H7 (cell line): Measurements from ENCODE around the gene CINP. TPM values are rescaled to one million over a fixed set of nuclear protein-coding genes. Genes with fewer than 3 reads are reported as not detected.
"Not testable (repeated sequence)": the region's sequence is repeated elsewhere in the genome, so short reads cannot be mapped to it uniquely, and the experiment has no call there.

ENCODE experiments used
- DNase-seq: peaks from one replicate; pipeline ENCODE4 v3.0.0; 2012
- H3K27me3 ChIP-seq: 2 replicates; pipeline ENCODE4 v1.6.0; 2011; ENCODE audit warnings: mild to moderate bottlenecking, low read length; ENCODE audit not compliant: control insufficient read depth, insufficient read depth
- H3K36me3 ChIP-seq: replicated peaks from 2 replicates; pipeline ENCODE4 v1.5.1; 2011; ENCODE audit warnings: low read length; ENCODE audit not compliant: control insufficient read depth, insufficient read depth
- H3K4me3 ChIP-seq: 2 replicates; pipeline ENCODE4 v1.5.1; 2011; ENCODE audit warnings: low read depth, mild to moderate bottlenecking, control low read depth, low read length, moderate library complexity; ENCODE audit not compliant: insufficient read depth
- total RNA-seq: library from RNA; depleted of rRNA; stranded (reverse); fragments of >200 nt; shearing (Covaris generic); gene quantifications from 2 replicates; pipeline ENCODE4 v1.2.3, GENCODE V29; 2014

Gene CINP
- total RNA-seq, 1 experiment from 2014 or later: 42.3 TPM

DNA sequence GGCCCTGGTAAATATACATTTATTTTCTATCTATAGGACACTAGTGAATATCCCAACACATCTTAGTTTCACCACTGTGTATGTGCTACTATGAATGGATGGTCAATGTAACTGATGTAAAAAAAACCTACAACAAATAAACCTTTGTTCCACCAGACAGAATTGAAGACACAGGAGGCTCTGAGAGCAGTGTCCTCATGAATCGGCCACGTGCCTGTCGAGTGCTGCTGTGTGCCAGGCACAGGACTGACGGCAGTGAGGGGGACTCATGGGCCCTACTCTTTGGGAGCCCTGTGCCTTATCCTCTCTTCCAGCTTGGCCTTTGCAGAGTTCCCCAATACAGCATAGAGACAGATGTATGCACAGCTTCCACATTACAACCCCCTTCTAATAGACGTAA, 18.2 kb downstream of the CINP start:
- Histone ChIP-seq H3K27me3 (no peaks in the 10 kb centered on the region), H3K4me3 (no peak overlapping the region), H3K36me3 (peaks cover 8% of the 10 kb centered on the region)
- DNase-seq: no peak

- H3K36me3 ChIP-seq: peaks cover 10% of the 10 kb centered on the region
- no peak for DNase-seq
- H3K4me3 ChIP-seq: no peak overlapping the region
Observed at GRCh38 chr14:102344084-102344483, 18.6 kb downstream of the CINP start.

DNA sequence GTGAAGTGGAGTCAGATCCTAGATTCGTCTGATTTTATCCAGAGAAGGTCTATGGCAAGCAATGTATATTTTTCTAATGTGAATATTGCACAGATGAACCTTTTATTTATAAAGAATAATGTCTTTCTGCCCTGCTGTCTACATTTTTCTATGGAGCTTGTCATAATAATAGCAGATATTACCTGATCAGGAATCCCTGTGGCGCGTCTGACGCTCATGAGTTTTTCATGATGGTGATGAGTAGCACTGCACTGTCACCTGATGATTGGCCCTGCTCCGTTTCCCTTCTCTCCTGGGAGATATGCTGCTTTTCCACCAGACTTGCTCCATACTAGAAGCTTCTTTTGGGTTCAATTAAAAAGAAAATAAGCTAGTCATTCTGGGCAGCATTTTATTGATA, 20.5 kb downstream of the CINP start:
- Histone ChIP-seq H3K27me3 (no peaks in the 10 kb centered on the region), H3K36me3 (peaks cover 14% of the 10 kb centered on the region), H3K4me3 (no peak overlapping the region)
- DNase-seq: no peak

More at GRCh38 chr14:102344084-102344483, 18.6 kb downstream of the CINP start:
- H3K27me3 ChIP-seq: no peaks in the 10 kb centered on the region

DNA sequence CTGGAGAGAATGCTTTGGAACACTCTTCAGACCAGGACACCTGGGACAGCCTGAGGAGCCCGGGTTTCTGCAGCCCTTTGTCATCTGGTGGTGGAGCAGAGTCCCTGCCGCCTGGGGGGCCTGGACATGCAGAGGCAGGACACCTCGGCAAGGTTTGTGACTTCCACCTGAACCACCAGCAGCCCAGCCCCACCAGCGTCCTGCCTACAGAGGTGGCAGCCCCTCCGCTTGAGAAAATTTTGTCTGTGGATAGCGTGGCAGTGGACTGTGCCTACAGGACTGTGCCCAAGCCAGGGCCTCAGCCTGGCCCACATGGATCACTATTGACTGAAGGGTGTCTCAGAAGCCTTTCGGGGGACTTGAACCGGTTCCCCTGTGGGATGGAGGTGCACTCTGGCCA, 21.1 kb downstream of the CINP start:
- Histone ChIP-seq H3K36me3 (peaks cover 14% of the 10 kb centered on the region), H3K27me3 (no peaks in the 10 kb centered on the region), H3K4me3 (no peak overlapping the region)
- DNase-seq: no peak

- Histone ChIP-seq H3K27me3 (no peaks in the 10 kb centered on the region), H3K4me3 (no peak overlapping the region), H3K36me3 (peaks cover 13% of the 10 kb centered on the region)
- peak; percentile 50 for DNase-seq
Observed at GRCh38 chr14:102338724-102339123, 24.0 kb downstream of the CINP start.

DNA sequence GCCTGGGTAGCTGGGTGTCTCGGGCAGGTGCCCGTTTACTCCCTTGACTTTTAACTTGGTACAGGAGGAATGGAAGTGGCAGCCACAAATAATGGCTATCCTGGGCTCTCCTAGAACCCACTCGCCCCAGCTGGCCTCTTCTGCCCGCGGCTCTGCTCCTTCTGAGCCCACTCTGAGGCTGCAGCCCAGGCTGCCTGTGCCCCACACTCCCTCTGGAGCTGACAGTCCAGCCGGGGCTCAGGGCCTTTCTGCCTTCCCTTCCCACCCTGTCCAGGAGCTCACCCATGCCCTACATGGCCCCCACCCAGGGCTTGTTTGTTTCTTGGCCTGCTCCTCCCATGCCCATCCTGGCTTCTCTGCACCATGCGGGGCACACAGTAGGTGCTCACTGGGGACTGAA, 27.5 kb downstream of the CINP start:
- H3K27me3 ChIP-seq: no peaks in the 10 kb centered on the region
- DNase-seq: no peak
- peaks cover 15% of the 10 kb centered on the region for H3K36me3 ChIP-seq
- H3K4me3 ChIP-seq: no peak overlapping the region

DNA sequence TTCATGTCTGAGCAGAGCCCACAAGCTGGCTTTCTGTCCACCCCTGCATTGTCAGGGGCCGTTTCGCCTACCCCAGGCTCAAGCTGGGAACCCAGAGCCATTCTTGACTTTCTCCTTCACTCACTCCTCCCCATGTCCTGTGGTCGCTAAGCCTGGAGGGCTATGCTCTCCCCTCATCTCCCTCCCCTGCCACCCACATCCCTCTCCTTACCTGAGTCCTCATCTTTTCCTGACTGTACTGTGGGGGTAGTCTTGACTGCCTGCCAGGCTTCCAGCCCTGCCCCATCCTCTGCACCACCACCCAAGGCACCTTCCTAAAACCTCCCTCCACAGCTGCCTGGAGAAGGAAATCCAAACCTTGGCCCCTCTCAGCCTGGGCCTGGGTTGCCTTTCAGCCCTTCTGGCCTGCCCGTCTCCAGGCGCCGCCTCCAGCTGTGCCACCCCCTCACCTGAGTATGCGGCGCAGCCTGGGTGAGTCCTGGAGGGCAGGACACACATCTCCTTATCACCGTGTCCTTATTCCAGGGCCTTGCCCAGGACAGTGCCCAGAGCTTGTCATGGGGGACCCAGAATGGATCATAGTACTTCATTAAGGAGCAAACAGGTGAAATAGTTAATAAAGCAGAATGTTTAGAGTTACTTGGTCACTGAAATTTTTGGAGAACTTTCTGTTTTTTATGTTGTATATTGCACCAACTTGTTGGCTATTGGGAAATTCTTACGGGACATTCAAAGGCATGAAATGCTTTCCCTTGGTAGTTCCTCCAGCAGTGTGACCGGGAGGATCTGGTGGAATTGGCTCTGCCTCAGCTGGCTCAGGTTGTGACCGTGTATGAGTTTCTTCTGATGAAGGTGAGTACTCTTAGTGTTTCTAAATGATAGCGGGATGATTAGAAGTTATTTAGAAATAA, 28.6 kb downstream of the CINP start:
- Histone ChIP-seq H3K36me3 (peaks cover 12% of the 10 kb centered on the region), H3K4me3 (no peak overlapping the region), H3K27me3 (no peaks in the 10 kb centered on the region)
- no peak for DNase-seq

- no peaks in the 10 kb centered on the region for H3K27me3 ChIP-seq
- peaks cover 9% of the 10 kb centered on the region for H3K36me3 ChIP-seq
Observed at GRCh38 chr14:102333390-102333789, 29.3 kb downstream of the CINP start.

DNA sequence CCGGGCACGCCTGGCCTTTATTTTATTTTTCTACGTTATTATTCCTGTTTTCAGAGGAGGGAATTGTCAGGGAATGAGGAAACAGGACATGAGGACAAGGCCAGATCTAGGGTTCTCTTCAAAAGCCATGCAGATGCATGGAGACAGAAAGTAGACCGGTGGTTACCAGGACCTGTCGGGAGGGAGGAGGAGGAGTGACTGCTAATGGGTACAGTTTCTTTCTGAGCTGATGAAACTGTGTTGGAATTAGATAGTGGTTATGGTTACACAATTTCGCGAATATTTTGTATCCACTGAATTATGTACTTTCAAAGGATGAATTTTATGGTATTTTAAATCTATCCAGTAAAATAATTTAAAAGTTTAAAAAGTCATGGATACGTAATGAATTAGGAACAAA, 31.9 kb downstream of the CINP start:
- Histone ChIP-seq H3K36me3 (peaks cover 9% of the 10 kb centered on the region), H3K27me3 (no peaks in the 10 kb centered on the region), H3K4me3 (no peak overlapping the region)
- no peak for DNase-seq

More at GRCh38 chr14:102333390-102333789, 29.3 kb downstream of the CINP start:
- DNase-seq: no peak
- no peak overlapping the region for H3K4me3 ChIP-seq

DNA sequence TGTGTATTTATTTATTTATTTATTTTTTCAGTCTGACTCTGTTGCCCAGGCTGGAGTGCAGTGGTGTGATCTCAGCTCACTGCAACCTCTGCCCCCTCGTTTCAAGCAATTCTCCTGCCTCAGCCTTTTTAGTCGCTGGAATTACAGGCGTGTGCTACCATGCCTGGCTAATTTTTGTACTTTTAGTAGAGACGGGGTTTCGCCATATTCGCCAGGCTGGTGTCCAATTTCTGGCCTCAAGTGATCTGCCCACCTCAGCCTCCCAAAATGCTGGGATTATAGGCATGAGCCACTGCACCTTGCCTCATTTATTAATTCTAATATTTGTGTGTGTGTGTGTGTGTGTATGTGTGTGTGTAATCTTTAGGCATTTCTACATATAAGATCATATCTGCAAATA, 33.3 kb downstream of the CINP start:
- not testable (repeated sequence) for H3K36me3 ChIP-seq, DNase-seq, H3K4me3 ChIP-seq, H3K27me3 ChIP-seq

GRCh38 chr14:102326583-102326982, 36.1 kb downstream of the CINP start:
- DNase-seq: no peak
- Histone ChIP-seq H3K4me3 (no peak overlapping the region), H3K27me3 (no peaks in the 10 kb centered on the region), H3K36me3 (peaks cover 2% of the 10 kb centered on the region)

- Histone ChIP-seq H3K27me3 (no peaks in the 10 kb centered on the region), H3K4me3 (no peak overlapping the region), H3K36me3 (peaks cover 2% of the 10 kb centered on the region)
- no peak for DNase-seq
Observed at GRCh38 chr14:102325791-102326345, 36.8 kb downstream of the CINP start.

- DNase-seq: peak; percentile 78
- Histone ChIP-seq H3K27me3 (no peaks in the 10 kb centered on the region), H3K4me3 (no peak overlapping the region), H3K36me3 (no peaks in the 10 kb centered on the region; the same call in 1 of the 2 replicates)
Observed at GRCh38 chr14:102323102-102323501, 39.6 kb downstream of the CINP start.

DNA sequence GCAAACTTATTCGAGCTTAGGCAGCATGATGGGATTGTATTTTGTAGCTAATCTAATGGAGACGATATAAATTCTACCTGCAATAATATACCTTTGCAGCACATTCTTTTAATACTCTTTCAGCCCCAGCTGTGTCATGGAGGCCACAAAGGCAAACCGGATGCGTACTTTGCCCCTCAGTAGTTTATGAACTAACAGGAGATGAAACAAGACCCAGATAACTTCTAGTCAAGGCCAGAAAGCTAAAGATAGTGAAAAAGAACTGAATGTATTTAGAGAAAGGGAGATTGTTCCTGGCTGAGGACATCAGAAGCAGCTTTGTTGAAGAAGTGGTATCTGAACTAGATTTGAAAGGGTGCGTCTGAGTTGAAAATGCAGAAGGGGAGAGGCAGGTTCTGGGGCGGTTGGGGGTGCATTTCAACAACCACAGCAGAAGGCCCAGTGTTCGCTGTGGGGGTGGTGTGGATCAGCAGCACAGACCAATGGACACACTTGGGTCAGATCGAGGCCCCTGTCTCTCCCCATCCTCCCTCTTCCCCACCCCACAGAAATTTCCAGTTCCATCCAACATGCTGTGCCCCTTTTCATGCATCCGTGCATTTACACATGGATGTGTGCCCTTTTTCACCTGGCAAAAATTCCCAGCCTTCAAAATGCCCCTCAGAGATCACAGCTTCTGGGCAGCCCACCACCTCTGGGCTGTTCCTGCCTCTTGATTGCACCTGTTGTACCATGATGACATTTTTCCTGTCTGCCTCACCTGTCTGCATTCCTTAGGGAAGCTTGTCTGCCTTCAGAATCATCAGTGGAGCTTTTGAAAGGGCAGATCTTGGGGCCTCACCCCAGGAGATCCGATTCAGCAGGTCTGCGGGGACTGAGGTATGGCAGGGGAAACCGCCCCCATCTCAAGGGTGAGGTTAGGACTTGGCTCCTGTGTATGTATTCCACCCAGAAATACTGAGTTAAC, 41.0 kb downstream of the CINP start:
- DNase-seq: no peak

More for the DNA sequence above, 41.0 kb downstream of the CINP start:
- no peak overlapping the region for H3K4me3 ChIP-seq
- H3K36me3 ChIP-seq: no peaks in the 10 kb centered on the region; the same call in 1 of the 2 replicates
- H3K27me3 ChIP-seq: no peaks in the 10 kb centered on the region
